ENCODE data around the gene THAP11. TPM values are rescaled to one million over a fixed set of nuclear protein-coding genes. Genes with fewer than 3 reads are reported as not detected.

Gene THAP11
- total RNA-seq, 1 donor from 2014 or later: 46.7 TPM

DNA sequence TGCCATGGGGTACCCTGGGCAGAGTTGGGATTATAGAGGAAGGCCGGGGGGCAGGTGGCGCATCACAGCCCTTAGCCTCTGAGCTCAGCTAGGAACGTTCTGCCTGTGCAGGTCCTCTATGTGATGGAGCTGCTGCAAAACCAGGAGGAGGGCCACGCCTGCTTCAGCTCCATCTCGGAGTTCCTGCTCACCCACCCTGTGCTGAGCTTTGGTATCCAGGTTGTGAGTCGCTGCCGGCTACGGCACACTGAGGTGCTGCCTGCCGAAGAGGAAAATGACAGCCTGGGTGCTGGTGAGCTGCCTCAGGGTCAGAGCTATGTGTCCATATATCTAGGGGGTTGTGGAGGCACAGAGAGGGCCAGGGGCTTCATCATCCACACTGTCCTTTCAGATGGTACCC, 36.7 kb downstream of the THAP11 start:
- H3K4me1 Mint-ChIP-seq: peaks cover 16% of the 10 kb centered on the region
- no peaks in the 10 kb centered on the region for H3K27me3 Mint-ChIP-seq (ENCODE audit: low read depth)
- H3K9me3 Mint-ChIP-seq: no peaks in the 10 kb centered on the region
- H3K27ac Mint-ChIP-seq (ENCODE audit: unreplicated experiment): no peak overlapping the region
- TF ChIP-seq, protein P1, sequence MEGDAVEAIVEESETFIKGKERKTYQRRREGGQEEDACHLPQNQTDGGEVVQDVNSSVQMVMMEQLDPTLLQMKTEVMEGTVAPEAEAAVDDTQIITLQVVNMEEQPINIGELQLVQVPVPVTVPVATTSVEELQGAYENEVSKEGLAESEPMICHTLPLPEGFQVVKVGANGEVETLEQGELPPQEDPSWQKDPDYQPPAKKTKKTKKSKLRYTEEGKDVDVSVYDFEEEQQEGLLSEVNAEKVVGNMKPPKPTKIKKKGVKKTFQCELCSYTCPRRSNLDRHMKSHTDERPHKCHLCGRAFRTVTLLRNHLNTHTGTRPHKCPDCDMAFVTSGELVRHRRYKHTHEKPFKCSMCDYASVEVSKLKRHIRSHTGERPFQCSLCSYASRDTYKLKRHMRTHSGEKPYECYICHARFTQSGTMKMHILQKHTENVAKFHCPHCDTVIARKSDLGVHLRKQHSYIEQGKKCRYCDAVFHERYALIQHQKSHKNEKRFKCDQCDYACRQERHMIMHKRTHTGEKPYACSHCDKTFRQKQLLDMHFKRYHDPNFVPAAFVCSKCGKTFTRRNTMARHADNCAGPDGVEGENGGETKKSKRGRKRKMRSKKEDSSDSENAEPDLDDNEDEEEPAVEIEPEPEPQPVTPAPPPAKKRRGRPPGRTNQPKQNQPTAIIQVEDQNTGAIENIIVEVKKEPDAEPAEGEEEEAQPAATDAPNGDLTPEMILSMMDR (conservative IDR thresholded peaks at IDR 0.05): no peak
- H3K36me3 Mint-ChIP-seq (ENCODE audit: low read depth): peaks cover 9% of the 10 kb centered on the region
- no peak overlapping the region for H3K4me3 Mint-ChIP-seq
- DNase-seq (ENCODE audit: low read depth, low spot score): no peak

DNA sequence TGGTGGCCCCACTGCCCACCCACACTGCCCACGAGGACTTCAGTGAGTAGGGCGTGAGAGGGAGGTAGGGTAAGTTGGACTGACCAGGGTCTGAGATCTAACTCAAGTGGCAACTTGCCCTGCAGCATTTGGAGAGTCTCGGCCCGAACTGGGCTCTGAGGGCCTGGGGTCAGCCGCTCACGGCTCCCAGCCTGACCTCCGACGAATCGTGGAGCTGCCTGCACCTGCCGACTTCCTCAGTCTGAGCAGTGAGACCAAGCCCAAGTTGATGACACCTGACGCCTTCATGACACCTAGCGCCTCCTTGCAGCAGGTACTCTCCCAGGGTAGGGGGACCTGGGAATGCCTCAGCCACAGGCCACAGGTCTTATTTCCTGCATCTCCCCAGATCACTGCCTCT, 37.3 kb downstream of the THAP11 start:
- peaks cover 11% of the 10 kb centered on the region for H3K36me3 Mint-ChIP-seq (ENCODE audit: low read depth)
- no peaks in the 10 kb centered on the region for H3K27me3 Mint-ChIP-seq (ENCODE audit: low read depth)
- H3K4me3 Mint-ChIP-seq: no peak overlapping the region
- H3K9me3 Mint-ChIP-seq: no peaks in the 10 kb centered on the region
- H3K27ac Mint-ChIP-seq (ENCODE audit: unreplicated experiment): no peak overlapping the region
- TF ChIP-seq, protein P1 (conservative IDR thresholded peaks at IDR 0.05): no peak
- DNase-seq (ENCODE audit: low read depth, low spot score): no peak
- peaks cover 13% of the 10 kb centered on the region for H3K4me1 Mint-ChIP-seq

DNA sequence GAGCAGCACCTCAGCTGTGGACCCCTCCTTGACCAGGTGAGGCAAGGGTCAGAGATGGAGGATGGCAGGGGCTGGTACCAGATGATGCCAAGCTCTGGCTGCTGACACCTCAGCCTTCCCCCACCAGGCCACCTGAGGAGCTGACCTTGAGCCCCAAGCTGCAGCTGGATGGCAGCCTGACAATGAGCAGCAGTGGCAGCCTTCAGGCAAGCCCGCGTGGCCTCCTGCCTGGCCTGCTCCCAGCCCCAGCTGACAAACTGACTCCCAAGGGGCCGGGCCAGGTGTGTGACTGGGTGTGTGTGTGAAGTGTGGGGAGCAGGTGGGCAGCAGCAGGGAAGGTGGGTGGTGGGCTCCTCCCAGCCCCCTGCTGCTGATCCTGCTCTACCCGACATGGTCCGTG, 37.8 kb downstream of the THAP11 start:
- Mint-ChIP-seq H3K4me3 (no peak overlapping the region), H3K27me3 (ENCODE audit: low read depth) (no peaks in the 10 kb centered on the region), H3K27ac (ENCODE audit: unreplicated experiment) (no peak overlapping the region), H3K36me3 (ENCODE audit: low read depth) (peaks cover 12% of the 10 kb centered on the region), H3K4me1 (peaks cover 13% of the 10 kb centered on the region), H3K9me3 (no peaks in the 10 kb centered on the region)
- TF ChIP-seq, protein P1 (conservative IDR thresholded peaks at IDR 0.05): no peak
- DNase-seq (ENCODE audit: low read depth, low spot score): no peak

DNA sequence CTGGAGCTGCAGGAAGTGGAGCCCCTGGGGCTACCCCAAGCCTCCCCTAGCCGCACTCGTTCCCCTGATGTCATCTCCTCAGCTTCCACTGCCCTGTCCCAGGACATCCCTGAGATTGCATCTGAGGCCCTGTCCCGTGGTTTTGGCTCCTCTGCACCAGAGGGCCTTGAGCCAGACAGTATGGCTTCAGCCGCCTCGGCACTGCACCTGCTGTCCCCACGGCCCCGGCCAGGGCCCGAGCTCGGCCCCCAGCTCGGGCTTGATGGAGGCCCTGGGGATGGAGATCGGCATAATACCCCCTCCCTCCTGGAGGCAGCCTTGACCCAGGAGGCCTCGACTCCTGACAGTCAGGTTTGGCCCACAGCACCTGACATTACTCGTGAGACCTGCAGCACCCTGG, 38.5 kb downstream of the THAP11 start:
- Mint-ChIP-seq H3K9me3 (no peaks in the 10 kb centered on the region), H3K27me3 (ENCODE audit: low read depth) (no peaks in the 10 kb centered on the region), H3K36me3 (ENCODE audit: low read depth) (peaks cover 7% of the 10 kb centered on the region), H3K4me1 (peaks cover 6% of the 10 kb centered on the region), H3K4me3 (no peak overlapping the region), H3K27ac (ENCODE audit: unreplicated experiment) (no peak overlapping the region)
- TF ChIP-seq, protein P1 (conservative IDR thresholded peaks at IDR 0.05): no peak
- no peak for DNase-seq (ENCODE audit: low read depth, low spot score)

DNA sequence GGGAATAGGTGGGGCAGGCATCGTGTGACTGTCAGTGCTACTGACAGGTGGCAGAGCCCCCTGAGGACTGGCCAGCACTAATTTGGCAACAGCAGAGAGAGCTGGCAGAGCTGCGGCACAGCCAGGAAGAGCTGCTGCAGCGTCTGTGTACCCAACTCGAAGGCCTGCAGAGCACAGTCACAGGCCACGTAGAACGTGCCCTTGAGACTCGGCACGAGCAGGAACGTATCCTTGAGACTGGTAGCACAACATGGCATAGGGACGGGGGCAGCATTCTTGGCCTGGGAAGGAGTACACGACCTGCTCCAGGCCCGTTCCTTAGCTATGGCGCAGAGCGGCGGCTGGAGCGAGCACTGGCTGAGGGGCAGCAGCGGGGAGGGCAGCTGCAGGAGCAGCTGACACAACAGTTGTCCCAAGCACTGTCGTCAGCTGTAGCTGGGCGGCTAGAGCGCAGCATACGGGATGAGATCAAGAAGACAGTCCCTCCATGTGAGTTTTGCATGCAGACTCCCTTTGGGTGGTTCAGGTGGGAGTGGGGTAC, 39.6 kb downstream of the THAP11 start:
- no peak for DNase-seq (ENCODE audit: low read depth, low spot score)
- Mint-ChIP-seq H3K27me3 (ENCODE audit: low read depth) (no peaks in the 10 kb centered on the region), H3K4me1 (peaks cover 5% of the 10 kb centered on the region), H3K27ac (ENCODE audit: unreplicated experiment) (no peak overlapping the region), H3K9me3 (no peaks in the 10 kb centered on the region), H3K36me3 (ENCODE audit: low read depth) (peaks cover 7% of the 10 kb centered on the region), H3K4me3 (no peak overlapping the region)
- TF ChIP-seq, protein P1 (conservative IDR thresholded peaks at IDR 0.05): no peak

All from neural crest cell (in vitro differentiated cells).